GM18502 (cell line): ENCODE data around the gene TADA2B.

Source experiments
- ATAC-seq: cut with Tn5 transposase; IDR thresholded peaks from one replicate; pipeline ENCODE4 v1.9.1; 2021; ENCODE audit warnings: mild to moderate bottlenecking; ENCODE audit not compliant: unreplicated experiment, poor library complexity

Gene TADA2B

DNA sequence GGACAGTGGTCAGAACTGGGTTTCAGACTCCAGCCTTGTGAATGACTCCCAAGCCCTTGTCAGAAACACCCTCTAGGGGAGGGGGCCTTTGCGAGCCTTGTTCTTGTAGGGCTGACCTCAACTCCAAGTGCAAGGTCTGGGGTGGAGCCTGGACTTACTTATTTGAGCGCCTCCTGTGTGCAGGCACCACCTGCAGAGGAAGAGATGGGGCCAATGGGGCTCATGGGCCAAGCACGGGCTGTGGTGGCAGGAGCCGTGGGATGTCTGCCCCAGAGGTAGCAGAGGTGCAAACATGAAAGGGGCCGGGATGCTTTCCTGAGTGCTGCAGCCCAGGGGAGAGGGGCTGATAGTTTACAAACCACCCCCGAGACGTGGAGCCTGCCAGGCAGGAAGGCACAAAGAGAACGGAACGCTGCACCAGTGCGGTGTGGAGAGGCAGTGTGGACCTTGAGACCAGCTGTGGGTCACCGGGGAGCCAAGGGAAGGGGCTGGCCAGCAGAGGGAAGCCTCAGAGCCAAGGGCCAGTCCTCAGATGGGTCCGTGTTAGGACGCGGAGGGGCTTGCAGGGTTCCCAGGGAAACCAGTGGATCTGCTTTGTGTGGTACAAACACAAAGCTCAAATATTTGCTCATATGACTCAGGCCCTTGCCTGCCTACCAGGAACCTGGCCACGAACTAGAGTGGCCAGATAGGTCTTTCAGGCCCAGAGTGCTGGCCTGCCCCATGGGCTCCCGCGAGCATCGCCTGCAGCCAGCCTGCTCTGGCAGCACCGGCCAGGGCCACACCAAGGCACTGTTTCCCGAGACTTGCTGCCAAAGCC lies 8.7 kb upstream of the TADA2B start:
- no peak for ATAC-seq

DNA sequence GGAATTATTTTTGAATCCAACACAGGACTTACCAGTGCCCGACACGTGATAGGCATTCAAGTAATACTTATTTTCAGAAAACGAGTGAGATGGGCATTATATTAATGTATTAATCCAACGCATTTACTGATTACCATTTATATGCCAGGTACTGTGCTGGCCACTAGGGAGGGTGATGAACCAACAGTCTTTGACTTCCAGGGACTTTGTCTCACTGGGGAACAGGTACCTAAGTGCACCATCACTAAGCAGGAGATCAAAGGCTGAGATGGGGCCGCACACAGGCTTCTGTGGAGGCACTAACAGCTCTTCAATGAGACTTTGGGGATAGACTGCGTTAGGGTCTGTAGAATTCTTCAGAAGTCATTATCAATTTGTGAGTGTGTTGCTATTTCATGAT lies 5.7 kb upstream of the TADA2B start:
- no peak for ATAC-seq

DNA sequence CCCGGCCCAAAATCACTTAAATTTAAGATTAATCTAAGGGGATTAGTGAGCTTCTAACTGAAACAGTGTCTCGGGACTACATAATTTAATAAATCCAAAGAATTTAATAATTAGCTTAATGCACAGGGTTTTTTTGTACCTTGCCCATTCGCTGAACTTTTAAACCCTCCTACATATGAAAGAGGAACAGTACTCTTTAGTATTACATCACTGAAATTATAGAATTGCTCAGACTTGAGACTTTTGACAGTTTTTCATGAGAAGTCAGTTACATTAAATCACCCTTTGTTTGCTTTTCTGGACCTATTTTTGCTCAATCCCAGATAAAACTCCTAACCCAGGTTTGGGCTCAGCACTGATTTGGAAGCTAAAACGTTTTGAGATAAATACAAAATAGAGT lies 2.4 kb upstream of the TADA2B start:
- no peak for ATAC-seq

DNA sequence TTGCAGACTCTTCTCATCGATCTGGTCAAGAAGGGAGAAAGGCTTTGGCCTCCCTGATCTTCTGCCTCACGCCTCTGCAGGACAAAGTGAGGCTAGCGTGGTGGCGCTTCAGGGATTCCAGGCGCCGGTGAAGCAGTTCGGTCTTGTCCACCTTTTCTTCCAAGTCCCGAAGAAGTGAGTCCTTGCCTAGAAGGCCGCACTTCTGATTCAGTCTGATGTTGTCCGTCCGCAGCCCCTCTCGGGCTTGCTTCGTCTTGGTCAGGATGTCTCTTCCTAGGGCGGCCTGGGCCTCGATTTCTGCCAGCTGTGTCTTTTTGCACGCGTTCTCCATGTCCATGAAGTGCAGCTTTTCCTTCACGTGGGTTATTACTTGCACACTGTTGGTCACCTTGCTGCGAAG lies 1.9 kb upstream of the TADA2B start:
- no peak for ATAC-seq

DNA sequence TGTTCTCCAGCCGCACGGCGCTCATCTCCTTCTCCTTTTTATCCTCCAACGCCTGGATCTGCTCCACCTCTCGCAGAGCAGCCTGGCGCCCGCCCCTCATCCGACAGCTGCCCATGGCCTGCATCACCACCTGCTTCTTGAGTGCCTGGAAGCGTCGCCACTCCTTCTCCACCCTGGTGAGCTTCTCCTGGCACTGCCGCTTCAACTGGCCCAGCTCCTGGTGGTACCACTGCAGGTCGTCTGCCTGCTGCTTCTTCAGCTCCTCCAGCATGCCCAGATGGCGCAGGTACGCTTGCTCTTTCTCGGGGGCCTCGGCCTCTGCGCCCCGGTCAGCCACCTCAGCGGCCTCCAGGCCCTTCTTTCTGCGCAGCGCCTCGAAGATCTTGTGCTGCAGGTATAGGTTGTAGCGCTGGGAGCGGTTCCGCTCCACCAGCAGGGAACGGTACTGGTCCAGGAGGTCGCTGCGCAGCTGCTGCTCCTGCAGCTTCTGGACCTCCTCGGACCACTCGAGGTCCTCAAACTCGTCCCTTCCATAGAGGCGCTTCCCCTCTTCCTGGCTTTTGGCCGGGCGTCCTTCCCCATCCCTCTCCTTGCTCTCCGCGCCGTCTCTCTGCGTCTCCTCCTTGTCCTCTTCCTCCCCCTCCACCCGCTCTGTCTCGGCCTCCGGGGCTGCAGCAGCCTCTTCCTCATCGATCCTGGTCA lies 1.2 kb upstream of the TADA2B start:
- no peak for ATAC-seq

DNA sequence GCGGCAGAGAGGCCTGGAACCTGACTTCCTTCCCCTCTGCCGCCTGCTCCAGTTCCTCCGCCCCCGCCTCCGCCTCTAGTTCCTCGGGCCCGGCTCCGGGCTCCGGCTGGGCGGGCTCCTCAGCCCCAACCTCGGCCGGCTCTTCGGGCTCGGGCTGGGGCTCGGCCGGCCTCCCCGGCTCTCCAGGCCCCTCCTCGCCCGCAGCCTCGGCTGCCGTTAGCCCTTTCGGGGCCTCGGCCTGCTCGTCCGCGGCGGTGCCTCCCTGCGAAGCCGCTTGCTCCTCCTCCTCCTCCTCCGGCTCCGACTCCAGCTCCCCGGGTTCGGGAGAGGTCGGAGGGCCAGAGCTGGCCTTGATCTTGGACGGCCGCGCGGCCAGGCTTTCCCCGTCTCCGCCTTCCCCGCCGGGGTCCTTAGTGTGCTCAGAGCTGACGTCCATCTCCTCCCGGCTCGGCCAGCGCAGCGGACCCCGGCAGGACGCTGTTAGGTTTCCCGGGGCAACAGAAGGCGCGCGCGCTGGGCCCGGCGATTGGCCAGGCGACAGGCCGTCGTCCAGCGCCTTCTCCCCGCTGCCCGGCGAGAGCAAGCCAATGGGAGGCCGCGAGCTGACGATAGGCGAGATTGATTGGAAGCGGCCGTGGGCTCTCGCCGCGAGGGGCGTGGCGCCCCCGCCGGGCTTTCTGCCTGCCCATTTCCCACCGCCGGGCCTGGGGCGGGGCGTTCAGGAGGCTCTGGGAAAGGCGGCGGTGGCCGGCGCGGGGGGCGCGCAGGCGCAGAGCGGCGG lies 479 bp upstream of the TADA2B start:
- peak; percentile 78 for ATAC-seq

DNA sequence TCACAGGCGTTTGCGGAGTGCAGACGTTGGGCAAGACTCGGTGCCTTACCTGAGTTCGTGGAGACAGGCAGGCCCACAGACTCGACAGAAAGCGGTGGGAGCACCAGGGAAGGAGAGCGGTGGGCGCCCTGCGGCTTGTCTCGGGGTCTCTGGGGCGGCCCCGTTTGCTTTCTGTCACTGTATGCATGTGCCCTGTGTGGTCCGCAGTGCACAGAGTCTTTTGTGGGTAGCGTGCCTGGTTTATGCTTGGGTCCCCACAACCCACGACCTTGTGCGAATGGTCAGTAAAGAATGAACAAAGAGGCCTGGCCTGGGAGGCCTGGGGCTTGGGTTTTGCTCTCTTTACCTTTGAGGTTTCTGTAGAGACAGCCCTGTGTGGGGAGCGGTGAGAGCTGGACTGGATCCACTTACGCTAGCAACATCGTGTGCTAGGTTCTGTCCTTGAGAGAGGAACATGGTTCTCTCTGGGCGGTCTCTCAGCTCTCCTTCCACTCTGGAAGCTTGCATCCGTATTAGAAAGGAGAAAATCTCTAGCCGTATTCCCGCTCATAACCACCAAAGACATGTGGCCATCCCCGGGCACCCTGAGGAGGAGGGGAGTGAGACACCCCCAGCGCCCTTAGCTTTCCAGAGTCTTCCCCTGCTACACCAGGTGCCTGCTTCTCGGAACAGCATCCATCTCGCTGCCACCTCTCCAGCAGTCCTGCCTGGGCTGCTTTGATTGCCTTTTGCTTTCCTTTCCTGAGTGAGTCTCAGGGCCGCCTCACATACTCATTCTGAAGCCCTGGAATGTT lies 1.2 kb downstream of the TADA2B start:
- no peak for ATAC-seq

DNA sequence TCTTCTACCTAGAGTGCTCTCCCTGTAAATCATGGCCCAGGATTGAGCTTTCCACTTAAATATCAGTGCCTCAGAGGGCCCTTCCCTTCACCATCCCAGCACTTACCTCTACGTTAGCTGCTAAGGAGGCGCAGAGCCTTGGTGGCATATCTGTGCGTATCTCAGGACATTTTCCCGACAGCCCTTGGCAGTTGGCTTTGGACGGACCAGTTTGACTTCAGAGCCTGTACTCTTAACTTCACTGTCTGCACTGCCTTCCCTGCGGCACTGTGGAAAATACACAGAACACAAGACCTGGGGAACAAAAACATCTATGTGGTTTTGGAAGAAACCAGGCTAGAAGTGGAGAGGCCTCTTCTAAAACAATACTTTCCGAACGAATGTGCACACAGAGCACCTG lies 2.4 kb downstream of the TADA2B start:
- ATAC-seq: no peak

DNA sequence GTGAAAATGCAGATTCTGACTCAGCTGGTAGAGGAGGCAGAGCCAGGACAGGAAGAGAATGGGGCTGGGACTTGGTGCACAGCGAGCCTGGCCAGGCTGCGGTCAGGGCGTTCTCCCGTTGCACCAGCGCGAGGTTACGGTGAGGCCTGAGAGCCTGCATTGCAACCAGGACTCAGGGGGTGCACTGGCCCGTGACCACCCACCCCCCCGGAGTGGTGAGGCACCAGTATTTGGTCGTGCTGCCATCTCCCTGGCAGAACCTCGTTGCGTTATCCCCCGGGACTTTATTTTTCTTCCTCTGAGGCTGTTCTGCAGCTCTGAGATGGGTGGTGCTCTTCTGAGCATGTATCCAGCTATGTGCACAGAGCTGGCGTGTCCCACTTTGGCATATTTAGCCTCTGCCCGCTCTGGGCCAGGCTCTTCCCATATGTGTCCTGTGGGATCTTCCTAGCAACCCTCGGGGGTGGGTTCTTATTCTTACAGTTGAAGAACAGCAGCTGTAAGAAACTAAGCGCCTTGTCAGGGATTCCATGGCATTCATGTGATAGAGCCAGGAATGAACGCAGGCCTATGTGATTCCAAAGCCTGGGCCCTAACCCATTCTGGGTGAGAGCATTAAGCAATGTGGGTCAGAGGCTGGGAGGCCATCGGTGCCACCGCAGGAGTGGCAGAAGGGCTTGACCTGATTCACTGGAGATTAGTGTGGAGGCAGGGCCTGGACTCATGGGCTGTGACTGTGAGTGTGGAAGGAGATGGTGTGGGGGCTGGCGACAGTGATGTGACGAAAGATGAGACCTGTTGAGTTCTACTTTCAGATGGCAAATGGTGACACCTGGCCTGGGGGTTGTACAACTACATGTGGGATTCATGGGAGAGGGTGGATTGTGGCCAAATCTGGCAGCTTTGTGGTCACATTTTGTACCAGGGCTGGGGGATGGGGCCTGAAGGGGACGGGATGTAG lies 3.1 kb downstream of the TADA2B start:
- ATAC-seq: peak; percentile 38

DNA sequence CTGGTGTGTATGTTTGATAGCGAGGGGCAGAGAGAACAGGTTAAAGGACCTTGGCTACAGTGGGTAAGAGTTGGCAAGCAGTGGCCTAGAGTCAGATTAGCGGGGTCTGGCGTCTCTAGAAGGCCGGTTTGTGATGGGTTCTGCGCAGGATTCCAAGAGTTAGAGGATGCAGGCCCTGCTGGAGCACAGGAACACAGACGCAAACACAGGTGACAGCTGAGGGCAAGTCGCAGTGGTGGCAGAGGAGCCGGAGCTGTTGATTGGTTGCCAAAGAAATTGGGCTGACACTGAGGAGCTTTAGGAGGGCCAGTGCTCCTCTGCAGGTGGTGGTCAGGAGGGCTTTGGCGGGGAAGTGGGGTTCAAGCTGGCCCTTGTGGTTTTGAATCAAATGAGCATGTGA lies 3.8 kb downstream of the TADA2B start:
- ATAC-seq: no peak

DNA sequence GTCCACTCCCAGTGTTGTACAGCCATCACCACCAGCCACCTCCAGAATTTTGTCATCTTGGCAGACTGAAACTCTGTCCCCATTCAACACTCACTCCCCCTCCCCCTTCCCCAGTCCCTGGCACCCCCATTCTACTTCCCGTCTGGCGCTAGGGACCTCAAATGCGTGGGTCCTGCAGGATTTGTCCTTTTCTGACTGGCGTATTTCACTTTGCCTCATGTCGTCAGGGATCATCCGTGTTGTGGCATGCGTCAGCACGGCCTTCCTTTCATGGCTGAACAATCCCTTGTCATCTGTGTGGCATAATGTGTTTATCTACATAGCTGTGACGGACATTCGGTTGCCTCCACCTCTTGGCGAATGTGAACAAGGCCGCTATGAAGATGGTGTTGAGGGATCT lies 5.5 kb downstream of the TADA2B start:
- no peak for ATAC-seq

DNA sequence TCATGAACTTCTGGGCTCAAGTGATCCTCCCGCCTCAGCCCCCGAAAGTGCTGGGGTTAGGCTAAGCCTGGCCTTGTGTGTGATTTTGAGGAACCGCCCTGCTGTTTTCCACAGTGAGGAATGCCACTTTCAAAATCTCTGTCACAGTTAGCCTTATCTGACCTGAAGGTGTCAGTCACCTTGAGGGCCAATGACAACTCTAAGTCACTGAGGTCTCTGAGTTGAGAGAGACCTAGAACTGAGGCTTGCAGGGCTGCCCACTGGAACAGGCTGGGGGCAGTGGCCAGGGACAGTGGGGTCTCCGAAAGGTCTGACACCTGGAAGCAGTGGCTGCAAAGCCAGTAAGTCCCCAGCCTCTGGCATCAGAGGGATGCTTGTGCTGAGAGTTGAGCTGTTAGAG lies 6.1 kb downstream of the TADA2B start:
- no peak for ATAC-seq

DNA sequence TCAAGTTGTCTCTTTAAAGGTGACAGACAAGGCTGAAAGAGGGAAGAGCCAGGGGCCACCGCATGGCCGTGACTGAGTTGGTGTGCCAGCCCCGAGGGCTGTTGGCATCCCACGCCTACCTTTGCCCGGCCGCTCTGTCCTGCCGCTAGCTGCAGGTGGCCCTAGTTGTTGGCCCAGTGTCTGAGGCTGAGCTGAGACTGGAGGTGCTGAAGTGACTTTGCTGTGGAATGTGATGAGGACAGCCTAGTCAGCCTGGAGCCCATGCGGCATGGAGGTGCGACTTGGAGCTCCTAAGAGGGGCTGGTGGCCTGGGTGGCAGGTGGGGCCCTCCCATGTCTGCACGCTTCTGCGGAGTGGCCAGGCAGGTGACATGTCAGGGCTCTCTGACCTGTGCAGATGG lies 6.6 kb downstream of the TADA2B start:
- no peak for ATAC-seq

DNA sequence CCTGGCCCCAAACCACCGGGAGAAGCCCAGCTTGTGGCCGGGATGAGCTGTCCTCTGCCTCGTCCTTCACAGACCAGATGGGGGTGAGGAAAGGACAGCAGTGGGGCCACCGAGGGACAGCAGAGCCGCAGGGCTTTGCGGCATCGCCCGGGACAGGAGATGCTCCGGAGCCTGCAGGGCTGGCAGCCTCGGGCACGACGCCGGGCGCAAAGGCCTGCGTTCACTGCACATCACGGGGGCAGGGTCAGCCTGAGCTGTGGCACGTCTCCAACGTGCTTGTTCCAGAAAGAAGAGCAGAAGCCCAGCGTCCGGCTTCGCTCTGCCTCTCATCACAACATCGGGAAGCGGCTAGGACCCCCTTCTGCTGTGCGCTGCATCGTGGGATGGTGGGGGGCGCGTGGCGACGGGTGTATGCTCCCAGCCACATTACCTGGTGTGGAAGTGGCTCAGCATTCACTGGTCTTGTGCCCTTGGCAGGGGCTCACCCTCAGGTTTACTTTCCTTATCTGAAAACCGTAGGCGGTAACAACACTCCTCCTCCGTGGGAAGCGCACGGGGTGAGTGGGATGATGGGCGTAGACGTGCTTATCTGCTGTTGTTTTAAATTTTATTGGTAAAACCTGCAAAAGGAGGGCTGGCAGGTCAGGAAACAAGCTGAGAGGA lies 7.4 kb downstream of the TADA2B start:
- no peak for ATAC-seq

DNA sequence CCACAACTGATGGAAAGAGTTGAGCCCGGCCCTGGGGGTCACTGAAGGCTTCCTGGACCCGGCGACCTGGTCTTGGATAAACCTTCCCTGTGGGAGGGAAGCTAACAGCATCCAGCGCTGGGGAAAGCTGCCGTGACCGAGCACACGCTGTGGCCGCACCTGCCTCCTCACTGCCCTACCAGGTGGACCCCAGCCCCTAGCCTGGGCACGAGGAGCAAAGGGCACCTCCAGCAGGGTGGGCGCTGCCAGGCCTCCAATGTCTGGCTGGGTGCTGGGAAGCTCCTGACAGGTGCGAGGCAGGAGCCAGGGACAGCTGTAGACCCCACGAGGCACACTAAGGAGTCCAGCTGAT lies 7.9 kb downstream of the TADA2B start:
- no peak for ATAC-seq

DNA sequence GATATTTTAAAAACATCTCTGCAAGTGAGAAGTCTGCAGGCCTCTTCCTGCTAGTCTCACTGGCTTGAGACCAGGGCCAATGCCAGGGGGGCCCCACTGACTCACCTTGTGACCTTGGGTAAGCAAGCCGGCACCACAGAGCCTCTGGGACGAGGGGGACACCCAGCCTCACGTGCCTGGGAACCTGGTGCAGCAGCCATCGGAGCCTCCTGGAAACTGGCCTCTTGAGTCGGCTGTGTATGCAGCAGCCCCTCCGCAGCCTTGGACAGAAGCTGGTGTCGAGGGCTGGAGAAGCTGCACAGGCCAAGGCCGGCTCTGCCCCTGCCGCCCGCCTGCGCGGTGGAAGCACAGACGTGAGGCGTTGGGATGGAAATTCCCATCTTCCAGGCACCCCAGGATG lies 8.7 kb downstream of the TADA2B start:
- no peak for ATAC-seq

DNA sequence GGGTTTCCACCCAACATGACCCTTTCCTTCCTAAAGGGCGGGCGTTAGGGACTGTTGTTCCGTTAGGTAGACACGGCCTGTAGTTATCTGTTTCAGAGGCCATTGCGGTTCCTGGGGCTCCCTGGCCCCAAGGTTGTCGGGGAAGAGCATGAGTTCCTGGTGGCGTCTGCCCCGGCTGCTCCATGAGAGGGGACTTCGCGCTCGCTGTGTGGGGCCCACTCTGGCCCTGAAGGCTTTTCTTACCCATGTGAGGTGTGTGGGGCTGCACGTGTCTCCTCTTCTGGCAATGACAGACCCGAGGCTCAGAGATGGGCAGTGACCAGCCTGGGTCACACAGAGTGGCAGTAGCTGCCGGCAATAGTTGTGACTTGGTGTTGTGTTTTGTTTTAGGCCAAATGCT lies 9.1 kb downstream of the TADA2B start:
- no peak for ATAC-seq

DNA sequence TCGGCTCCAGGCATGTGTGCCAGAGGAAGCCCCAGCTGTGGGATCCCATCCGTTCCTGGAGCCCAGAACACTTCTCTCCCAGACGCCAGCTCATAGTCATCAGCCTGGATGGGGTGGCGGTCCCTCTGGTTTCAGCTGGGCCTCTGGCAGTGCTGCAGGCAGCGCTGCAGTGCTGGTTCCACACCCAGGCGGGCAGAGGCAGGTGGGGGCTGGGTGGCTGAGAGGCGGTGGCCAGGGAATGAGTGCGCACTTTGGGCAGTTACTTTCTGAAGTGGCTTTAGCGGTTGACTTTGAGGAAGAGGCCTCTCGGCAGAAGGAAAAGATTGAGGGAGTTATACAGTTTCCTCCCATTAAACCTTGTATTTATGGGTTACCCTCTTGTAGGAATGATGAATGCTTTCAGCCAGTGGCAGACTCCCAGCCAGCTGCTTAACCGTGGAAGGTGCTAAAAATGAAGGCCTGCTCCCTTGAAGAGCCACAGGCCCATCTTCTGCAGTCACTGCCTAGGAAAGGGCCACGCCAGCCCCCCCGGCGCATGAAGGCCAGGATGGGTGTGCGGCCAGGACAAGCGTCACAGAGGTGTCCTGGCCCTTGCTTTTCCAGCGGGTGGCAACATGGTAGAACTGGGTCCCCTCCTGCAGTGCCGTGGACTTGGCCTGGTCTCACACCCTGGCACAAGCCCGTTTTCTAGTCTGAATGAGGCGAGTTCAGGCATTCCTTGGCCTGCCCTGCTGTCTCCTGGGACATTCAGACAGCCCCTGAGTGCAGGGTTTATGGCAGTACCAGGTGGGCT lies 9.9 kb downstream of the TADA2B start:
- ATAC-seq: no peak
